ENCODE results near the gene MTARC2. TPM values are rescaled to one million over a fixed set of nuclear protein-coding genes. Genes with fewer than 3 reads are reported as not detected.

MTARC2 gene
- total and polyA plus RNA-seq, 2 donors: 1.6 to 9.5 TPM

DNA sequence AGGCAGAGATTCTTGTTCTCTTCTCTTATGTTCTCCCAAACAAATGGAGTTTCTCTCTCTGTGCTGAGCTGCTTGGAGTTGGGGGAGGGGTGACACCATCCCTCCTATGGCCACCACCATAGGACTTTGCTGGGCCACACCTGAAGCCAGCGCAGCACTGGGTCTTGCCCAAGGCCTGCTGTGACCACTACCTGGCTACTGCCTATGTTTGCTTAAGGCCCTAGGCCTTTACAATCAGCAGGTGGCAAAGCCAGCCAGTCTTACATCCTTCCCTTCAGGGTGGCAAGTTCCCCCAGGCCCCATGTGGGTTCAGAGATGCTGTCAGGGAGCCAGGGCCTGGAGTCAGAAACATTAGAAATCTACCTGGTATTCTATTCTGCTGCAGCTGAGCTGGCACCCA is 6.3 kb upstream of the MTARC2 start:
- Histone ChIP-seq H3K4me1 (ENCODE audit: control insufficient read depth in 2 of 2, insufficient read depth in 2 of 2, low read length in 2 of 2) (no peaks in the 10 kb centered on the region), H3K9me3 (ENCODE audit: control insufficient read depth in 2 of 2, insufficient read depth in 1 of 2, low read length in 1 of 2) (no peaks in the 10 kb centered on the region), H3K27ac (ENCODE audit: low read depth in 1 of 2, low read length in 1 of 2) (no peak overlapping the region), H3K4me3 (ENCODE audit: low read length in 2 of 2) (no peak overlapping the region), H3K27me3 (ENCODE audit: control insufficient read depth in 2 of 2, insufficient read depth in 1 of 2, low read length in 1 of 2) (peaks cover 0 to 11% of the 10 kb centered on the region in 2 donors), H3K36me3 (ENCODE audit: control insufficient read depth in 2 of 2, insufficient read depth in 2 of 2, low read length in 1 of 2) (no peaks in the 10 kb centered on the region)
- 100% methylated on average over 1 of the region's 1 CpG for WGBS
- no peak for DNase-seq (ENCODE audit: low read depth in 6 of 9, low spot score in 9 of 9)

GRCh38 chr1:220742520-220742919 is 5.6 kb upstream of the MTARC2 start:
- WGBS: 93% methylated on average over 3 of the region's 3 CpGs
- H3K4me1 ChIP-seq (ENCODE audit: control insufficient read depth in 2 of 2, insufficient read depth in 2 of 2, low read length in 2 of 2): no peaks in the 10 kb centered on the region
- H3K4me3 ChIP-seq (ENCODE audit: low read length in 2 of 2): no peak overlapping the region
- no peaks in the 10 kb centered on the region for H3K36me3 ChIP-seq (ENCODE audit: control insufficient read depth in 2 of 2, insufficient read depth in 2 of 2, low read length in 1 of 2)
- DNase-seq (ENCODE audit: low read depth in 6 of 9, low spot score in 9 of 9): no peak
- no peak overlapping the region for H3K27ac ChIP-seq (ENCODE audit: low read depth in 1 of 2, low read length in 1 of 2)
- no peaks in the 10 kb centered on the region for H3K9me3 ChIP-seq (ENCODE audit: control insufficient read depth in 2 of 2, insufficient read depth in 1 of 2, low read length in 1 of 2)
- H3K27me3 ChIP-seq (ENCODE audit: control insufficient read depth in 2 of 2, insufficient read depth in 1 of 2, low read length in 1 of 2): peaks cover 0 to 18% of the 10 kb centered on the region in 2 donors

DNA sequence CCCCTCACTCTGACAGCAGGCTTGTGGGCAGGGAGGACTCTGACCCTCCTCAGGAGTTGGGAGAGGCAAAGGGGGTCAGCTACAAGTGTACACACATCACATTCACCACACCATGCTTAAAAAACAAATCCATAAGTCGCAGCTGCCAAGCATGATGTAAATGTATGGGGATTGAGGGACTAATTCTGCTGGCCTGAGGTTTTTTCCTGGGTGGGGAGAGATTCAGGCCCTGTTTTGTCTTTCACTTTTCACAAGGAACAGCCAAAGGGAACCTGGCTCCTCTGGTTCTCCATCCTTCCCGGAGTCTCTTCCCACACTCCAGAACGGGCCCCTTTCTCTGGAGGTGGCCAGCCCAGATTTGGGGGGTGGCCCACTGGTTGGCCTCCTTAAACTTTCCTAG is 1.3 kb upstream of the MTARC2 start:
- DNase-seq (ENCODE audit: low read depth in 6 of 9, low spot score in 9 of 9): no peak
- peaks cover 10 to 41% of the 10 kb centered on the region in 2 donors for H3K27me3 ChIP-seq (ENCODE audit: control insufficient read depth in 2 of 2, insufficient read depth in 1 of 2, low read length in 1 of 2)
- no peaks in the 10 kb centered on the region for H3K9me3 ChIP-seq (ENCODE audit: control insufficient read depth in 2 of 2, insufficient read depth in 1 of 2, low read length in 1 of 2)
- peaks cover 0 to 5% of the 10 kb centered on the region in 2 donors for H3K4me1 ChIP-seq (ENCODE audit: control insufficient read depth in 2 of 2, insufficient read depth in 2 of 2, low read length in 2 of 2)
- no peak overlapping the region for H3K27ac ChIP-seq (ENCODE audit: low read depth in 1 of 2, low read length in 1 of 2)
- 93% methylated on average over 3 of the region's 3 CpGs for whole genome bisulfite sequencing
- H3K4me3 ChIP-seq (ENCODE audit: low read length in 2 of 2): no peak overlapping the region
- H3K36me3 ChIP-seq (ENCODE audit: control insufficient read depth in 2 of 2, insufficient read depth in 2 of 2, low read length in 1 of 2): no peaks in the 10 kb centered on the region

DNA sequence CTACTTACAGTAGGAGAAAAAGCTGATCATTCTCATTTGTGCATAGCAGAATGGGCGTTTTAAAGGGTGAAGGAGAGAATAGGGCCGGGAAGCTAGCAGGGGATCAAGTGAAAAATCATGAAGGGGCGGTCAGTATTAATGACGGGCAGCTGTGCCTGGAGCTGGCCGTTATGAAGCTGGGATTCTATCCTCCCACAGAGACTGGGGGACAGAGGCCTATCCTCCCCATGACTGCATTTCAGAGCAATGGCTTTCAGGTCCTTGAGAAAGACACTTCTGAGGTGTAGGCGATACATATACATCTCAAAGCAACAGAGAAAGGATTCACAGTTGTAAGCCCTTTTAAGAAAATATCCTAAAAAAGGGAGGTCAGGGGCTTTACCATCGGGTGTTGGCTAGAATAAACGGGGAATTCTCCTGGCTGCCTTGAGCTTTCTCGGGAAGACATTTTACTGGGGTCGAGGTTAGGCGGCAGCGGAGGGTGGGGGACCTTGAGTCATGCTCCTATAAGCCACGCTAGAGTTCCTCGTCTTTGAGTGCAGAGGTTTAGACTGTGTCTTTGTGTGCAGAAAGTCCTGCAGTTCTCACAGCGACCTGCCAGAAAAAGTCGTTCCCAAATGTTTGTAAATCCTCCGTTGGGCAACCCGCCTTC is 559 bp upstream of the MTARC2 start:
- H3K27ac ChIP-seq (ENCODE audit: low read depth in 1 of 2, low read length in 1 of 2): peak overlapping the region in 1 of 2 donors; percentile 7
- H3K36me3 ChIP-seq (ENCODE audit: control insufficient read depth in 2 of 2, insufficient read depth in 2 of 2, low read length in 1 of 2): no peaks in the 10 kb centered on the region
- DNase-seq (ENCODE audit: low read depth in 6 of 9, low spot score in 9 of 9): no peak
- peaks cover 0 to 5% of the 10 kb centered on the region in 2 donors for H3K4me1 ChIP-seq (ENCODE audit: control insufficient read depth in 2 of 2, insufficient read depth in 2 of 2, low read length in 2 of 2)
- 46% methylated on average over 18 of the region's 18 CpGs for WGBS
- H3K9me3 ChIP-seq (ENCODE audit: control insufficient read depth in 2 of 2, insufficient read depth in 1 of 2, low read length in 1 of 2): no peaks in the 10 kb centered on the region
- peaks cover 10 to 41% of the 10 kb centered on the region in 2 donors for H3K27me3 ChIP-seq (ENCODE audit: control insufficient read depth in 2 of 2, insufficient read depth in 1 of 2, low read length in 1 of 2)
- peak overlapping the region in 1 of 2 donors; percentile 35 for H3K4me3 ChIP-seq (ENCODE audit: low read length in 2 of 2)

DNA sequence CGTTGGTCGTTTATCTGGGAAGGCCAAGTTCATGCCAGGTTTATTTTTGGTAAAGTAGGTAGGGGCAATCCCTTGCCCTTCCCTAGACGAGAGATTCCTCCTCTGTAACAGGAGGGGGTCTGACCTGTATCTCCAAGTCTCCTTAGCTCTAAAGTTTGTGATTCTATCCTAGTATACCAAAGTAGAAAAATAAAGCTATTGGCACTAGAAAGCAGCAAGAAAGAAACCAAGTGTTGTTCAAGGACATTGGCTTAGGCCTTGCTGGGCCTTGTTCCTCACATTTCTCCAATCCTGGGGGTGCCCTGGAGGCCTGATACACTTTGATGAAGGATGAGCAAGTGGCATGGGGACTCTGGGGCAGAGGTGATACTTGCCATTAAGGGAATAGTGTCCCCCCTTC is 814 bp downstream of the MTARC2 start:
- H3K27me3 ChIP-seq (ENCODE audit: control insufficient read depth in 2 of 2, insufficient read depth in 1 of 2, low read length in 1 of 2): peaks cover 10 to 41% of the 10 kb centered on the region in 2 donors
- DNase-seq (ENCODE audit: low read depth in 6 of 9, low spot score in 9 of 9): no peak

DNA sequence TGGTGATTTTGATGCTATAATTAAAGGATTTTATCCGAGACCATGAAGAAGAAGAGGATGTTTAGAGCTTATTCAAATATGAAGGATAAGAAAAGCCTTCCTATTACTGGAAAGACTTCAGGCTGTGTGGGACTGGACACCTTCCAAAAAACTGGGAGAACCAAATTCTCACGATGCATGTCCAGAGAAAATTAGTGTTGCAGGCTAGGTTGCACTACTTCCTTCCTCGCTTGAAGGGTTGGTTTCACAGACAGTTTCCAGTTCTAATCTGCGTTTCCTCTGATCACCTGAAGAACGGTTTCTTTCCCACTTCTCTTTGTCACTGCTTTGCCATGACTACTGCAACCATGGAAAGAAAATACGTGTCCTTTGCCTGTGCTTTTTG is 2.0 kb downstream of the MTARC2 start:
- DNase-seq (ENCODE audit: low read depth in 6 of 9, low spot score in 9 of 9): no peak
- Histone ChIP-seq H3K36me3 (ENCODE audit: control insufficient read depth in 2 of 2, insufficient read depth in 2 of 2, low read length in 1 of 2) (no peaks in the 10 kb centered on the region), H3K27me3 (ENCODE audit: control insufficient read depth in 2 of 2, insufficient read depth in 1 of 2, low read length in 1 of 2) (peaks cover 10 to 41% of the 10 kb centered on the region in 2 donors), H3K27ac (ENCODE audit: low read depth in 1 of 2, low read length in 1 of 2) (no peak overlapping the region), H3K9me3 (ENCODE audit: control insufficient read depth in 2 of 2, insufficient read depth in 1 of 2, low read length in 1 of 2) (no peaks in the 10 kb centered on the region), H3K4me3 (ENCODE audit: low read length in 2 of 2) (no peak overlapping the region), H3K4me1 (ENCODE audit: control insufficient read depth in 2 of 2, insufficient read depth in 2 of 2, low read length in 2 of 2) (peaks cover 0 to 5% of the 10 kb centered on the region in 2 donors)
- 78% methylated on average over 6 of the region's 6 CpGs for WGBS

More for the DNA sequence above, 814 bp downstream of the MTARC2 start:
- H3K4me3 ChIP-seq (ENCODE audit: low read length in 2 of 2): no peak overlapping the region
- 34% methylated on average over 3 of the region's 3 CpGs for WGBS
- H3K9me3 ChIP-seq (ENCODE audit: control insufficient read depth in 2 of 2, insufficient read depth in 1 of 2, low read length in 1 of 2): no peaks in the 10 kb centered on the region
- peaks cover 0 to 5% of the 10 kb centered on the region in 2 donors for H3K4me1 ChIP-seq (ENCODE audit: control insufficient read depth in 2 of 2, insufficient read depth in 2 of 2, low read length in 2 of 2)
- no peak overlapping the region for H3K27ac ChIP-seq (ENCODE audit: low read depth in 1 of 2, low read length in 1 of 2)
- no peaks in the 10 kb centered on the region for H3K36me3 ChIP-seq (ENCODE audit: control insufficient read depth in 2 of 2, insufficient read depth in 2 of 2, low read length in 1 of 2)

GRCh38 chr1:220751111-220751510 is 3.0 kb downstream of the MTARC2 start:
- H3K4me3 ChIP-seq (ENCODE audit: low read length in 2 of 2): no peak overlapping the region
- H3K36me3 ChIP-seq (ENCODE audit: control insufficient read depth in 2 of 2, insufficient read depth in 2 of 2, low read length in 1 of 2): no peaks in the 10 kb centered on the region
- WGBS: 92% methylated on average over 2 of the region's 2 CpGs
- H3K4me1 ChIP-seq (ENCODE audit: control insufficient read depth in 2 of 2, insufficient read depth in 2 of 2, low read length in 2 of 2): peaks cover 0 to 5% of the 10 kb centered on the region in 2 donors
- H3K27me3 ChIP-seq (ENCODE audit: control insufficient read depth in 2 of 2, insufficient read depth in 1 of 2, low read length in 1 of 2): peaks cover 10 to 38% of the 10 kb centered on the region in 2 donors
- no peak overlapping the region for H3K27ac ChIP-seq (ENCODE audit: low read depth in 1 of 2, low read length in 1 of 2)
- no peak for DNase-seq (ENCODE audit: low read depth in 6 of 9, low spot score in 9 of 9)
- H3K9me3 ChIP-seq (ENCODE audit: control insufficient read depth in 2 of 2, insufficient read depth in 1 of 2, low read length in 1 of 2): no peaks in the 10 kb centered on the region

DNA sequence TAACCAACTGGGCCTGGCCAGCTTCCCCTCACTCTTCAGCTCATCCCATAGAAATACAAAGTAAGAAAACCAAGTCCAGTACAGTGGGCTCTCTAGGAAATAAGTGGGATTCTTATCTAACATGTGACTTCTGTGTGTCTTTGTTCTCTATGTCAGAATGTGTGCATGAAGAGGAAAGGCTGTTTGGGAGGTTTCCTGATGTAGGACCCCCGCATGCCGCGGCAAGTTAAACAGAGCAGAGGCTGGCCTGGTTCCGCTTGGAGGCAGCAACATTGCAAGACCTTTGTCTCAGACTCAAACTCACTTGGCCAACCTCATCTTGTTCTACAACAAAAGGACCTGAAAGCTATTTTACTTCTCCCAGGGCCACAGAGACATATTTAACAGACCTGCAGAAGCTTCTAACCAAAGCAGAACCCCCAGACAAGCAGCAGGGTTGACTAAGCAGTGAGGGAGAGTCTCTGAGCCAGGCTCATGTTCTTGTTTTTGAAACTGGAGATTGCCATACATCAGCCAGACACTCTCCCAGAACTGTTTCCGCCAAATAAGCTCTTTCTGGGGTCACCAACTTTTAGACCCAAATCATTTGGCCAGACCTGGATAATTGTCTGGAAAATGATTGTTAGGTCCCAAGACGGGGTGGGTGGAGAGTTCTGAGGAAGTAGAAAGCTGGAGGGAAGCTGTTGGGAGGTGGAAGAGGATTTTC is 6.2 kb downstream of the MTARC2 start:
- H3K36me3 ChIP-seq (ENCODE audit: control insufficient read depth in 2 of 2, insufficient read depth in 2 of 2, low read length in 1 of 2): no peaks in the 10 kb centered on the region
- H3K27me3 ChIP-seq (ENCODE audit: control insufficient read depth in 2 of 2, insufficient read depth in 1 of 2, low read length in 1 of 2): peaks cover 0 to 5% of the 10 kb centered on the region in 2 donors
- no peaks in the 10 kb centered on the region for H3K4me1 ChIP-seq (ENCODE audit: control insufficient read depth in 2 of 2, insufficient read depth in 2 of 2, low read length in 2 of 2)
- H3K9me3 ChIP-seq (ENCODE audit: control insufficient read depth in 2 of 2, insufficient read depth in 1 of 2, low read length in 1 of 2): no peaks in the 10 kb centered on the region
- H3K4me3 ChIP-seq (ENCODE audit: low read length in 2 of 2): no peak overlapping the region
- no peak overlapping the region for H3K27ac ChIP-seq (ENCODE audit: low read depth in 1 of 2, low read length in 1 of 2)
- DNase-seq (ENCODE audit: low read depth in 6 of 9, low spot score in 9 of 9): no peak
- 92% methylated on average over 6 of the region's 6 CpGs for WGBS

DNA sequence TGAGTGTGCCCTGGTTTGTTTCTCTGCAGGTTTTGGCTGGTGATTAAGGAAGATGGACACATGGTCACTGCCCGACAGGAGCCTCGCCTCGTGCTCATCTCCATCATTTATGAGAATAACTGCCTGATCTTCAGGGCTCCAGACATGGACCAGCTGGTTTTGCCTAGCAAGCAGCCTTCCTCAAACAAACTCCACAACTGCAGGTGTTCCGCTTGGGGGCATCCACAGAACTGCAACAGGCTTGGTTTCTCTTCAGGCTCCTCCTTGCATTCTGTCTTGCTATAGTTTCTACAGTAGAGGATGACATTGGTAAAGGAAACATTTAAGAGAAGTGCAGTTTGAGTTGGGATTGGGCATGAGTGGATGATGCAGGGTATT is 6.8 kb downstream of the MTARC2 start:
- no peaks in the 10 kb centered on the region for H3K9me3 ChIP-seq (ENCODE audit: control insufficient read depth in 2 of 2, insufficient read depth in 1 of 2, low read length in 1 of 2)
- H3K4me3 ChIP-seq (ENCODE audit: low read length in 2 of 2): no peak overlapping the region
- H3K36me3 ChIP-seq (ENCODE audit: control insufficient read depth in 2 of 2, insufficient read depth in 2 of 2, low read length in 1 of 2): no peaks in the 10 kb centered on the region
- WGBS: 98% methylated on average over 4 of the region's 4 CpGs
- H3K4me1 ChIP-seq (ENCODE audit: control insufficient read depth in 2 of 2, insufficient read depth in 2 of 2, low read length in 2 of 2): no peaks in the 10 kb centered on the region
- no peaks in the 10 kb centered on the region for H3K27me3 ChIP-seq (ENCODE audit: control insufficient read depth in 2 of 2, insufficient read depth in 1 of 2, low read length in 1 of 2)
- DNase-seq (ENCODE audit: low read depth in 6 of 9, low spot score in 9 of 9): no peak
- H3K27ac ChIP-seq (ENCODE audit: low read depth in 1 of 2, low read length in 1 of 2): no peak overlapping the region

Measured in thymus (tissue), 11 donors.